Fibroblast of pulmonary artery (primary cell): ENCODE measurements around the gene VKORC1L1.
"Not testable (repeated sequence)": the region's sequence is repeated elsewhere in the genome, so short reads cannot be mapped to it uniquely, and the experiment has no call there.

ENCODE experiments used
- DNase-seq: peaks from one replicate; pipeline ENCODE4 v3.0.0-alpha.2; 2010; ENCODE audit warnings: low read depth
- H3K4me3 ChIP-seq: replicated peaks from 2 replicates; pipeline ENCODE4 v1.5.1; 2011; ENCODE audit warnings: low read depth, mild to moderate bottlenecking, control low read depth, low read length, moderate library complexity
- CTCF ChIP-seq: IDR thresholded peaks from 2 replicates; pipeline ENCODE4 v1.5.1; 2011; ENCODE audit warnings: mild to moderate bottlenecking, control low read depth, low read length, inconsistent platforms; ENCODE audit errors: missing control alignments

The VKORC1L1 gene

DNA sequence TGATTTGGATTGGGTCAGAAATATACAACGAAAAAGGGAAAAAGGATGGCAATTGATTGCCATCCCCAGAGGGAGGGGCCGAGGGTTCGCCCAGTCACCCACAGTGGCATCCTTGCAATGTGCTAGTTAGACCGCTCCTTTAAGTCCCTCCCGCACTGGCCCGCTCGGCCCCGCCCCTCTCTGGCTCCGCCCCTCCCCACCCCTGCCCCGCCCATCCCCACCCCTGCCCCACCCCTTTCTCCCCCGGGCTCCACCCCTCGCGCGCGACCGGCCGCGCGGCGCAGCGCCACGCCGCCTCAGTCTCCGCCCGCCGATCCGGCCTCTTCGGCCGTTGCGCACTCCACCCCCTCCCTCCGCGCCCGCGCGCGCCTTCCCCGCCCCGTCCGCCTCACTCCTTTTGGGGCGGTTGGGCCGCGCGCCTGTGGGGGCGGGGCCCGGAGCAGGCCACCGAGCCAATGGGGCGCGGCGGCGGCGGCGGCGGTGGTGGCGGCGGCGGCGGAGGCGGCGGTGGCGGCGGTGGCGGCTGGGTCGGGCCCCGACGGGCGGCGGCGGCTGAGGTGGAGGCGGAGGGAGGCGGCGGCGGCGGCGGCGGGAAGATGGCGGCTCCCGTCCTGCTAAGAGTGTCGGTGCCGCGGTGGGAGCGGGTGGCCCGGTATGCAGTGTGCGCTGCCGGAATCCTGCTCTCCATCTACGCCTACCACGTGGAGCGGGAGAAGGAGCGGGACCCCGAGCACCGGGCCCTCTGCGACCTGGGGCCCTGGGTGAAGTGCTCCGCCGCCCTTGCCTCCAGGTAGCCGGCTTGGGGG is at the start of gene VKORC1L1:
TSS of gene VKORC1L1 (plus strand) at position 299 of the 806 bp plus-strand sequence. CDS start at position 597, 298 bp downstream.
- peak within 1 kb of the TSS; percentile 69 for H3K4me3 ChIP-seq
- no peak for TF ChIP-seq CTCF
- DNase-seq, result peak; percentile 93

- TF ChIP-seq CTCF, result no peak
- H3K4me3 ChIP-seq, result no peak overlapping the region
- DNase-seq, result peak; percentile 32
Measured at GRCh38 chr7:65827366-65827765, 45.5 kb upstream of the VKORC1L1 start.

DNA sequence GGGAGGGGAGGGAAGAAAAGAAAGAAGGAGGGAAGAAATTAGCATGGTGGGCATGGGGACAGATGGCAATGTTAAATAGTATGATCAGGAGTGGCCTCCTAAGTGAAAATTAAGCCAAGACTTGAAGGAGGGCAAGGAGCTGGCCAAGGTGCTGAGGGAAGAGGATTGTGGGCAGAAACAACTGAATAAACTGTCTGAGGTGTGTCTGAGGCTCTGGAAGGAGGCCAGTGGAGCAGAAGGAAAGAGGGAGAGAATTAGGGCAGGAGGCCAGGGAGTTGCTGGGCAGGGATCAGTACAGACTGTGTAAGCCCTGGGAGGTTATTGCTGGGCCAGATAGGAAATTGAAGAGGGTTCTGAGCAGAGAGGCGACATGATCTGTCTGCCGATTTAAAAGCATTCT is 40.6 kb upstream of the VKORC1L1 start:
- H3K4me3 ChIP-seq, result no peak overlapping the region
- DNase-seq, result peak; percentile 71
- no peak for TF ChIP-seq CTCF

DNA sequence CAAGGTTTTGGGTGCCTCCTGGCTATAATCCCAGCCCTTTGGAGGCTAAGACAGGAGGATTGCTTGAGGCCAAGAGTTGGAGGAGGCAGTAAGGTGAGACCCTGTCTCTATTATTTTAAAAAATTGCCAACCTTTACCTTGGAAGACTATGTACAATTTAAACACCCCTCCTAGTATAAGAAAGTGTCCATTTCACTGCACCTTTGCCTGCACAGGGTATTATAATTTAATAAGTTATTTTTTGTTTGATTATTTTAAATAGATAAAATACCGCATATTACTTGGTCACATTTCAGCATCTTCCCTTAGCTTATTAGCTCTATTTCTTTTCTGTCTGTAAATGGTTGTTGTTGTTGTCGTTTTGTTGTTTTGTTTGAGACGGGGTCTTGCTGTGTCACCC is 36.2 kb upstream of the VKORC1L1 start:
- DNase-seq, result not testable (repeated sequence)

GRCh38 chr7:65837541-65837956 is 35.3 kb upstream of the VKORC1L1 start:
- H3K4me3 ChIP-seq, result not testable (repeated sequence)
- peak; percentile 55 for DNase-seq

More for the DNA sequence above, 36.2 kb upstream of the VKORC1L1 start:
- not testable (repeated sequence) for H3K4me3 ChIP-seq

DNA sequence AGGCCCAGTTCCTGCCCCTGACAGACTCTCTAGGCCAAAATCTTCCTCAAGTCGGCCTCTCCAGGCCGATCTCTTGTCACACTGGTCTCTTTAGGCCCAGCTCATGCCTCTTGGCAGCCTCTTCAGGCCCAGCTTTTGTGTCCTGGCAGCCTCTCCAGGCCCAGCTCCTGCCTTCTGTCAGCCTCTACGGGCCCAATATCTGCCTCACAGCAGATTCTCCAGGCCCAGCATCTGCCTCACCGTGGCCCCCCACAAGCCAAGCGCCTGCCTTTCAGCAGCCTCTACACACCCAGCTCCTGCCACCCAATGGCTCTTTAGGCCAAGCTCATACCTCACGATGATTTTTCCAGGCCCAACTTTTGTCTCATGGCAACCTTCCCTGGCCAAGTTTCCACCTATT is 33.0 kb upstream of the VKORC1L1 start:
- H3K4me3 ChIP-seq, result no peak overlapping the region
- no peak for TF ChIP-seq CTCF
- no peak for DNase-seq

DNA sequence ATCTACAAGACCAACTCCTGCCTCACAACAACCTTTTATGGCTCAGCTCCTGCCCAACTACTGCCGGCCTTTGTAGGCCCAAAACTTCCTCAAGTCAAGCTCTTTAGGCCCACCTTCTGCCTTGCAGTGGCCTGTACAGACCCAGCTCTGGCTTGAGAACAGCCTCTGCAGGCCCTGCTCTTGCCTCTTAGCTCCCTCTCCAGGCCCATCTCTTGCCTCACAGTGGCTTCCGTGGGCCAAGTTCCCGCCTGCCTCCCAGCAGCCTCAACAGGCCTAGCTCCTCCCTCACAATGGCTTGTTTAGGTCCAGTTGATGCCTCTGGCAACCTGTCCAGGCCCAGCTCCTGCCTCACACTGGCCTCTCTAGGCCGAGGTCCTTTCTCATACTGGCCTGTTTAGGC is 32.4 kb upstream of the VKORC1L1 start:
- H3K4me3 ChIP-seq, result no peak overlapping the region
- DNase-seq, result no peak
- TF ChIP-seq CTCF, result no peak

- DNase-seq, H3K4me3 ChIP-seq: not testable (repeated sequence)
Measured at GRCh38 chr7:65843616-65844015, 29.3 kb upstream of the VKORC1L1 start.
